ENCODE results near the gene PAPPA.

The PAPPA gene

GRCh38 chr9:116238776-116239340, 85.3 kb downstream of the PAPPA start:
- TF ChIP-seq MYC (IDR thresholded peaks at IDR 0.05; ENCODE audit: low read depth, low read length) (no peak), CTCF (IDR thresholded peaks at IDR 0.05; ENCODE audit: low read depth, low read length) (no peak), MAX (IDR thresholded peaks at IDR 0.05; ENCODE audit: low read depth, low read length) (no peak), POLR2A (IDR thresholded peaks at IDR 0.05; ENCODE audit: extremely low read depth, insufficient read length) (no peak)
- no peak overlapping the region for H3K4me3 ChIP-seq (ENCODE audit: low read depth, low read length)
- no peak for DNase-seq (ENCODE audit: low read depth)

GRCh38 chr9:116243708-116244107, 90.1 kb downstream of the PAPPA start:
- TF ChIP-seq CTCF (IDR thresholded peaks at IDR 0.05; ENCODE audit: low read depth, low read length) (no peak), MAX (IDR thresholded peaks at IDR 0.05; ENCODE audit: low read depth, low read length) (no peak), POLR2A (IDR thresholded peaks at IDR 0.05; ENCODE audit: extremely low read depth, insufficient read length) (no peak), MYC (IDR thresholded peaks at IDR 0.05; ENCODE audit: low read depth, low read length) (no peak)
- no peak overlapping the region for H3K4me3 ChIP-seq (ENCODE audit: low read depth, low read length)
- no peak for DNase-seq (ENCODE audit: low read depth)

- no peak for DNase-seq (ENCODE audit: low read depth)
- TF ChIP-seq MAX (IDR thresholded peaks at IDR 0.05; ENCODE audit: low read depth, low read length) (no peak), CTCF (IDR thresholded peaks at IDR 0.05; ENCODE audit: low read depth, low read length) (no peak), MYC (IDR thresholded peaks at IDR 0.05; ENCODE audit: low read depth, low read length) (no peak), POLR2A (IDR thresholded peaks at IDR 0.05; ENCODE audit: extremely low read depth, insufficient read length) (no peak)
- no peak overlapping the region for H3K4me3 ChIP-seq (ENCODE audit: low read depth, low read length)
These were observed 93.7 kb downstream of the PAPPA start for GRCh38 chr9:116247284-116247683.

GRCh38 chr9:116247791-116248374, 94.3 kb downstream of the PAPPA start:
- no peak for DNase-seq (ENCODE audit: low read depth)
- TF ChIP-seq MAX (IDR thresholded peaks at IDR 0.05; ENCODE audit: low read depth, low read length) (no peak), CTCF (IDR thresholded peaks at IDR 0.05; ENCODE audit: low read depth, low read length) (no peak), MYC (IDR thresholded peaks at IDR 0.05; ENCODE audit: low read depth, low read length) (no peak), POLR2A (IDR thresholded peaks at IDR 0.05; ENCODE audit: extremely low read depth, insufficient read length) (no peak)
- no peak overlapping the region for H3K4me3 ChIP-seq (ENCODE audit: low read depth, low read length)

- H3K4me3 ChIP-seq (ENCODE audit: low read depth, low read length): no peak overlapping the region
- no peak for DNase-seq (ENCODE audit: low read depth)
- TF ChIP-seq POLR2A (IDR thresholded peaks at IDR 0.05; ENCODE audit: extremely low read depth, insufficient read length) (no peak), CTCF (IDR thresholded peaks at IDR 0.05; ENCODE audit: low read depth, low read length) (no peak), MAX (IDR thresholded peaks at IDR 0.05; ENCODE audit: low read depth, low read length) (no peak), MYC (IDR thresholded peaks at IDR 0.05; ENCODE audit: low read depth, low read length) (no peak)
These were observed 97.3 kb downstream of the PAPPA start for GRCh38 chr9:116250891-116251290.
